ENCODE data around the gene LRRC70. TPM values are rescaled to one million over a fixed set of nuclear protein-coding genes. Genes with fewer than 3 reads are reported as not detected.

LRRC70 gene
- total and polyA plus RNA-seq, 2 of the 8 experiments (the other 6 are each of a cell fraction or from before 2014, with no cell fraction given): 0.62 to 0.67 TPM

- H3K23me2 ChIP-seq (ENCODE audit: low read depth, low read length): no peaks in the 10 kb centered on the region
- H2AFZ ChIP-seq (ENCODE audit: low read length): no peak overlapping the region
- TF ChIP-seq BCL11A (IDR thresholded peaks at IDR 0.05; ENCODE audit: low read depth in 2 of 2, low read length in 2 of 2) (no peak), MAFK (IDR thresholded peaks at IDR 0.05; ENCODE audit: low read depth, low read length) (no peak), POLR2AphosphoS5 (IDR thresholded peaks at IDR 0.05; ENCODE audit: low read depth, low read length) (no peak), BACH1 (IDR thresholded peaks at IDR 0.05; ENCODE audit: low read length) (no peak), HDAC2 (IDR thresholded peaks at IDR 0.05; ENCODE audit: borderline replicate concordance in 1 of 2, low read depth in 2 of 2, low read length in 2 of 2) (no peak)
- no peak overlapping the region for H3K18ac ChIP-seq (ENCODE audit: extremely low read depth, low read length)
- no peaks in the 10 kb centered on the region for H3K9me3 ChIP-seq (ENCODE audit: insufficient read depth in 2 of 2, low read depth in 1 of 2, low read length in 1 of 2)
- H4K8ac ChIP-seq (ENCODE audit: extremely low read depth, insufficient read depth, low read length): no peak overlapping the region
- H3K4me2 ChIP-seq (ENCODE audit: insufficient read depth in 1 of 2, low read depth in 2 of 2, low read length in 2 of 2): no peak overlapping the region
- no peak for FAIRE-seq
- H2BK120ac ChIP-seq (replicated peaks; ENCODE audit: low read depth, low read length): no peak overlapping the region
- H4K20me1 ChIP-seq (replicated peaks in 1 of 2; ENCODE audit: control insufficient read depth in 1 of 2, insufficient read depth in 2 of 2, low read length in 2 of 2): peaks cover 0 to 3% of the 10 kb centered on the region in 2 experiments
- H3K4me3 ChIP-seq (ENCODE audit: extremely low read depth in 1 of 4, insufficient read depth in 2 of 4, low read depth in 3 of 4, low read length in 4 of 4): no peak overlapping the region
- no peak for DNase-seq (ENCODE audit: low read depth in 1 of 2, low spot score in 2 of 2)
- H3K23ac ChIP-seq (ENCODE audit: insufficient read length): no peak overlapping the region
- no peaks in the 10 kb centered on the region for H3K4me1 ChIP-seq (replicated peaks in 1 of 4; ENCODE audit: control insufficient read depth in 3 of 4, insufficient read depth in 4 of 4, low read length in 3 of 4)
- no peak overlapping the region for H2BK12ac ChIP-seq (ENCODE audit: low read depth, low read length)
- no peak overlapping the region for H3K14ac ChIP-seq (ENCODE audit: insufficient read length)
- H3K27ac ChIP-seq (ENCODE audit: low read depth, low read length): no peak overlapping the region
- no peaks in the 10 kb centered on the region for H3K27me3 ChIP-seq (replicated peaks in 1 of 4; ENCODE audit: control insufficient read depth in 3 of 4, extremely low read depth in 1 of 4, insufficient read depth in 3 of 4, low read length in 3 of 4)
- no peaks in the 10 kb centered on the region for H3K79me2 ChIP-seq (ENCODE audit: control insufficient read depth in 1 of 2, insufficient read depth in 2 of 2, low read length in 2 of 2)
- 88% methylated on average over 1 of the region's 1 CpG; no CpG with 5 or more reads in 1 of the 2 experiments for WGBS, 2 experiments (ENCODE audit: extremely low coverage in 1 of 2, insufficient coverage in 1 of 2, insufficient read length in 1 of 2, insufficient replicate concordance in 2 of 2, low coverage in 1 of 2, low lambda C conversion rate in 2 of 2, missing lambda C conversion rate in 1 of 2)
- H2AK5ac ChIP-seq (ENCODE audit: low read depth, low read length): no peak overlapping the region
- CTCF ChIA-PET (ENCODE audit: partially characterized antibody): no interaction called here
- no peak overlapping the region for H2BK20ac ChIP-seq (ENCODE audit: low read length)
- H3K4ac ChIP-seq (replicated peaks; ENCODE audit: insufficient read length, low read depth, low read length): no peak overlapping the region
- POLR2A ChIA-PET (ENCODE audit: partially characterized antibody): no interaction called here
- no peak overlapping the region for H4K91ac ChIP-seq (replicated peaks; ENCODE audit: insufficient read length, low read length)
- H3K56ac ChIP-seq (replicated peaks; ENCODE audit: insufficient read length, low read depth, low read length): no peak overlapping the region
- no peaks in the 10 kb centered on the region for H3K79me1 ChIP-seq (ENCODE audit: low read depth, low read length)
- H2BK5ac ChIP-seq (ENCODE audit: low read depth, low read length): no peak overlapping the region
- H4K5ac ChIP-seq (ENCODE audit: insufficient read length, low read depth, low read length): no peak overlapping the region
- H3K9ac ChIP-seq (replicated peaks in 1 of 4; ENCODE audit: extremely low read depth in 1 of 4, low read depth in 3 of 4, low read length in 3 of 4): no peak overlapping the region
- no peak overlapping the region for H2BK15ac ChIP-seq (ENCODE audit: low read length)
- 0 out of 8 replicates have a peak, but pooled peaks cover 0 to 2% (median 0%) of the 10 kb centered on the region in 4 experiments for H3K36me3 ChIP-seq (ENCODE audit: control insufficient read depth in 2 of 4, insufficient read depth in 4 of 4, low read length in 3 of 4)
These were observed 28.3 kb downstream of the LRRC70 start for GRCh38 chr5:62606878-62607277.
